HepG2 (cell line): ENCODE data around the gene TBC1D32. TPM values are rescaled to one million over a fixed set of nuclear protein-coding genes. Genes with fewer than 3 reads are reported as not detected.

Experiments used
- ETV6 ChIP-seq: sonication (generic); formaldehyde crosslinking; conservative IDR thresholded peaks from 2 replicates; pipeline ENCODE4 v1.4.0; 2020; ENCODE audit warnings: missing genetic modification reagents
- FOSL2 ChIP-seq: sonication (generic); formaldehyde crosslinking; IDR thresholded peaks from 2 replicates; pipeline ENCODE4 v1.4.0; 2020; ENCODE audit warnings: missing genetic modification reagents
- HDAC1 ChIP-seq: sonication (generic); formaldehyde crosslinking; IDR thresholded peaks from 2 replicates; pipeline ENCODE4 v1.5.1; 2020; ENCODE audit warnings: mild to moderate bottlenecking, missing genetic modification reagents
- HOXA9 ChIP-seq: sonication (generic); formaldehyde crosslinking; IDR thresholded peaks from 2 replicates; pipeline ENCODE4 v1.8.1; 2022; ENCODE audit warnings: missing genetic modification reagents, mild to moderate bottlenecking, moderate library complexity, borderline replicate concordance
- JUN ChIP-seq: sonication (generic); formaldehyde crosslinking; IDR thresholded peaks from 2 replicates; pipeline ENCODE4 v1.4.0; 2020; ENCODE audit warnings: mild to moderate bottlenecking, missing genetic modification reagents
- MATR3 ChIP-seq: sonication (generic); formaldehyde crosslinking; IDR thresholded peaks from 2 replicates; pipeline ENCODE4 v1.4.0; 2020; ENCODE audit warnings: missing genetic modification reagents
- SMYD3 ChIP-seq: sonication (generic); formaldehyde crosslinking; IDR thresholded peaks from 2 replicates; pipeline ENCODE4 v1.8.1; 2023; ENCODE audit warnings: mild to moderate bottlenecking, missing genetic modification reagents
- XRCC5 ChIP-seq: fragments of 200-400 bp; formaldehyde crosslinking; optimal IDR thresholded peaks from 2 replicates; pipeline ENCODE3; 2017; ENCODE audit warnings: mild to moderate bottlenecking, low read length
- ZC3H13 ChIP-seq: sonication (generic); formaldehyde crosslinking; IDR thresholded peaks from 2 replicates; pipeline ENCODE4 v1.8.1; 2023; ENCODE audit warnings: mild to moderate bottlenecking, missing genetic modification reagents, moderate library complexity
- ZNF234 ChIP-seq: sonication (generic); formaldehyde crosslinking; conservative IDR thresholded peaks from 2 replicates; pipeline ENCODE4 v1.5.1; 2020; ENCODE audit warnings: mild to moderate bottlenecking, missing genetic modification reagents
- ZNF253 ChIP-seq: sonication (generic); formaldehyde crosslinking; IDR thresholded peaks from 2 replicates; pipeline ENCODE4 v1.8.0; 2022; ENCODE audit warnings: mild to moderate bottlenecking, missing genetic modification reagents, borderline replicate concordance
- ZNF441 ChIP-seq: sonication (generic); formaldehyde crosslinking; IDR thresholded peaks from 2 replicates; pipeline ENCODE4 v1.7.0; 2021; ENCODE audit warnings: missing genetic modification reagents, borderline replicate concordance
- ZNF772 ChIP-seq: sonication (generic); formaldehyde crosslinking; IDR thresholded peaks from 2 replicates; pipeline ENCODE4 v1.5.0; 2020; ENCODE audit warnings: mild to moderate bottlenecking, missing genetic modification reagents
- polyA plus RNA-seq, 8 experiments: library from polyadenylated mRNA; depleted of rRNA in 3 of 8; stranded (reverse) in 7 of 8; unstranded in 1 of 8; fragments of >200 nt; fragmentation: Illumina TruSeq in 4 of 8; extraction: Trizol in 4 of 8; gene quantifications; 2 replicates each; pipeline versions ENCODE4 v1.2.1 to v1.2.3, GENCODE V29; 2011 to 2016; ENCODE audit warnings: low read depth in 4 of 8, missing spikeins in 1 of 8, mixed read lengths in 1 of 8; ENCODE audit not compliant: insufficient read depth in 1 of 8
- total RNA-seq, 5 experiments: library from RNA; depleted of rRNA; stranded (reverse); fragments of >200 nt; fragmentation: Illumina TruSeq; extraction: Trizol; gene quantifications; 2 replicates each; pipeline ENCODE4 v1.2.3, GENCODE V29; 2016; ENCODE audit warnings: low read depth in 1 of 5
- TF ChIP-seq, protein P1 (sequence below): sonication (generic); formaldehyde crosslinking; IDR thresholded peaks from 2 replicates; pipeline ENCODE4 v1.5.0; 2020; ENCODE audit warnings: missing genetic modification reagents, mild to moderate bottlenecking, borderline replicate concordance
- TF ChIP-seq, protein P2 (sequence below): sonication (generic); formaldehyde crosslinking; conservative IDR thresholded peaks from 2 replicates; pipeline ENCODE4 v1.5.0; 2020; ENCODE audit warnings: missing genetic modification reagents
- TF ChIP-seq, protein P3 (sequence below): sonication (generic); formaldehyde crosslinking; IDR thresholded peaks from 2 replicates; pipeline ENCODE4 v1.5.0; 2020; ENCODE audit warnings: missing genetic modification reagents, mild to moderate bottlenecking, borderline replicate concordance
- TF ChIP-seq, protein P4 (sequence below): sonication (generic); formaldehyde crosslinking; IDR thresholded peaks from 2 replicates; pipeline ENCODE4 v1.5.0; 2020; ENCODE audit warnings: mild to moderate bottlenecking, missing genetic modification reagents, borderline replicate concordance

The TBC1D32 gene
- total and polyA plus RNA-seq, 2 of the 13 experiments (the other 11 are each of a cell fraction or from before 2014, with no cell fraction given) = 2.0 to 4.8 TPM

DNA sequence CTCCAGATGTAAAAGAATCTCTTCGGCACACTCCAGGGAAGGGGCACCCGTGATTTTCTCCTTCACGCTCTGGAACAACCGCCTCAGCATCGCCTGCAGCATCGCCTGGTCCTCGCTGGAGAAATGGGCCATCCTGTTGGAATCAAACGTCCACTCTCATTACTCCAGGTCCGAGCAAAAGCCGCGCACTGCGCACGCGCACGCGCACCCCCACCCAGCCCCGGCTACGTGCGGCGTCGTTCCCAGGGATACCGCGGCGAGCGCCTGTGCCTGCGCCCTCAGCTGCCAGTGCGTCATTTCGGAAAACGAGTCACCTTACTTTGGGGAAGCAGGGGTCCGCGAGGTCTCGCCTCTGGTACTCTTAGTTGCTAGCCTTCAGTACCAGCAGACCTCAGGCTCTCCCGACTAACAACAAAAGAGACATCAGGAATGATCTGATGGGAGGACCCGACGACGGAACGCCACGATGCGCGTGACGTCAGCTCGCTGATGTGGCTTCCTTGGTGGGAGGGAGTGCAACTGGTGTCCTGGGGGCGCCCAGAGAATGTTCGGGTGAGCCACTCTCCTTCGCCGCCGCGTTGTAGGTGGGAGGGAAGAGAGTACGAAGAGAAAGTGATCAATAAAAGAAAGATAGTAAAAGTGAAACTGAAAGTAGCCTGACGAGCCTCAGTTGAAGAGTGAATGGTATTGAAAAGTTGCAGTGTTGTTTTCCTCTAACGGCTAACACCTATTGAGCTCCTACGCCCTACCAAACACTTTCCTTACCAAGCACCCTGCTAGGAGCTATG lies at the start of gene TBC1D32 (continued):
- TF ChIP-seq ZNF441 (peak; percentile 83), MATR3 (CRISPR knock-in tag) (no peak), ZC3H13 (CRISPR knock-in tag) (peak; percentile 63; the same call in 1 of the 2 replicates), ETV6 (CRISPR knock-in tag) (no peak), HDAC1 (peak; percentile 85), ZNF234 (CRISPR knock-in tag) (no peak), JUN (no peak), ZNF772 (CRISPR knock-in tag) (peak; percentile 95), XRCC5 (peak; percentile 30), ZNF253 (CRISPR knock-in tag) (no peak; the same call in 1 of the 2 replicates), FOSL2 (CRISPR knock-in tag) (peak; percentile 78), SMYD3 (CRISPR knock-in tag) (peak; percentile 90; the same call in 1 of the 2 replicates), HOXA9 (CRISPR knock-in tag) (0 out of 2 replicates have a peak, but pooled peaks have one; percentile 79)
- TF ChIP-seq, protein P1, sequence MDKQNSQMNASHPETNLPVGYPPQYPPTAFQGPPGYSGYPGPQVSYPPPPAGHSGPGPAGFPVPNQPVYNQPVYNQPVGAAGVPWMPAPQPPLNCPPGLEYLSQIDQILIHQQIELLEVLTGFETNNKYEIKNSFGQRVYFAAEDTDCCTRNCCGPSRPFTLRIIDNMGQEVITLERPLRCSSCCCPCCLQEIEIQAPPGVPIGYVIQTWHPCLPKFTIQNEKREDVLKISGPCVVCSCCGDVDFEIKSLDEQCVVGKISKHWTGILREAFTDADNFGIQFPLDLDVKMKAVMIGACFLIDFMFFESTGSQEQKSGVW (CRISPR knock-in tag) = no peak
- TF ChIP-seq, protein P2, sequence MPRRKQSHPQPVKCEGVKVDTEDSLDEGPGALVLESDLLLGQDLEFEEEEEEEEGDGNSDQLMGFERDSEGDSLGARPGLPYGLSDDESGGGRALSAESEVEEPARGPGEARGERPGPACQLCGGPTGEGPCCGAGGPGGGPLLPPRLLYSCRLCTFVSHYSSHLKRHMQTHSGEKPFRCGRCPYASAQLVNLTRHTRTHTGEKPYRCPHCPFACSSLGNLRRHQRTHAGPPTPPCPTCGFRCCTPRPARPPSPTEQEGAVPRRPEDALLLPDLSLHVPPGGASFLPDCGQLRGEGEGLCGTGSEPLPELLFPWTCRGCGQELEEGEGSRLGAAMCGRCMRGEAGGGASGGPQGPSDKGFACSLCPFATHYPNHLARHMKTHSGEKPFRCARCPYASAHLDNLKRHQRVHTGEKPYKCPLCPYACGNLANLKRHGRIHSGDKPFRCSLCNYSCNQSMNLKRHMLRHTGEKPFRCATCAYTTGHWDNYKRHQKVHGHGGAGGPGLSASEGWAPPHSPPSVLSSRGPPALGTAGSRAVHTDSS (CRISPR knock-in tag) = no peak
- TF ChIP-seq, protein P3, sequence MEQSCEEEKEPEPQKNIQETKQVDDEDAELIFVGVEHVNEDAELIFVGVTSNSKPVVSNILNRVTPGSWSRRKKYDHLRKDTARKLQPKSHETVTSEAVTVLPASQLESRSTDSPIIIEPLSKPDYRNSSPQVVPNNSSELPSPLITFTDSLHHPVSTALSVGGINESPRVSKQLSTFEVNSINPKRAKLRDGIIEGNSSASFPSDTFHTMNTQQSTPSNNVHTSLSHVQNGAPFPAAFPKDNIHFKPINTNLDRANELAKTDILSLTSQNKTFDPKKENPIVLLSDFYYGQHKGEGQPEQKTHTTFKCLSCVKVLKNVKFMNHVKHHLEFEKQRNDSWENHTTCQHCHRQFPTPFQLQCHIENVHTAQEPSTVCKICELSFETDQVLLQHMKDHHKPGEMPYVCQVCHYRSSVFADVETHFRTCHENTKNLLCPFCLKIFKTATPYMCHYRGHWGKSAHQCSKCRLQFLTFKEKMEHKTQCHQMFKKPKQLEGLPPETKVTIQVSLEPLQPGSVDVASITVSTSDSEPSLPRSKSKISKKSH (CRISPR knock-in tag) = peak; percentile 96
- TF ChIP-seq, protein P4, sequence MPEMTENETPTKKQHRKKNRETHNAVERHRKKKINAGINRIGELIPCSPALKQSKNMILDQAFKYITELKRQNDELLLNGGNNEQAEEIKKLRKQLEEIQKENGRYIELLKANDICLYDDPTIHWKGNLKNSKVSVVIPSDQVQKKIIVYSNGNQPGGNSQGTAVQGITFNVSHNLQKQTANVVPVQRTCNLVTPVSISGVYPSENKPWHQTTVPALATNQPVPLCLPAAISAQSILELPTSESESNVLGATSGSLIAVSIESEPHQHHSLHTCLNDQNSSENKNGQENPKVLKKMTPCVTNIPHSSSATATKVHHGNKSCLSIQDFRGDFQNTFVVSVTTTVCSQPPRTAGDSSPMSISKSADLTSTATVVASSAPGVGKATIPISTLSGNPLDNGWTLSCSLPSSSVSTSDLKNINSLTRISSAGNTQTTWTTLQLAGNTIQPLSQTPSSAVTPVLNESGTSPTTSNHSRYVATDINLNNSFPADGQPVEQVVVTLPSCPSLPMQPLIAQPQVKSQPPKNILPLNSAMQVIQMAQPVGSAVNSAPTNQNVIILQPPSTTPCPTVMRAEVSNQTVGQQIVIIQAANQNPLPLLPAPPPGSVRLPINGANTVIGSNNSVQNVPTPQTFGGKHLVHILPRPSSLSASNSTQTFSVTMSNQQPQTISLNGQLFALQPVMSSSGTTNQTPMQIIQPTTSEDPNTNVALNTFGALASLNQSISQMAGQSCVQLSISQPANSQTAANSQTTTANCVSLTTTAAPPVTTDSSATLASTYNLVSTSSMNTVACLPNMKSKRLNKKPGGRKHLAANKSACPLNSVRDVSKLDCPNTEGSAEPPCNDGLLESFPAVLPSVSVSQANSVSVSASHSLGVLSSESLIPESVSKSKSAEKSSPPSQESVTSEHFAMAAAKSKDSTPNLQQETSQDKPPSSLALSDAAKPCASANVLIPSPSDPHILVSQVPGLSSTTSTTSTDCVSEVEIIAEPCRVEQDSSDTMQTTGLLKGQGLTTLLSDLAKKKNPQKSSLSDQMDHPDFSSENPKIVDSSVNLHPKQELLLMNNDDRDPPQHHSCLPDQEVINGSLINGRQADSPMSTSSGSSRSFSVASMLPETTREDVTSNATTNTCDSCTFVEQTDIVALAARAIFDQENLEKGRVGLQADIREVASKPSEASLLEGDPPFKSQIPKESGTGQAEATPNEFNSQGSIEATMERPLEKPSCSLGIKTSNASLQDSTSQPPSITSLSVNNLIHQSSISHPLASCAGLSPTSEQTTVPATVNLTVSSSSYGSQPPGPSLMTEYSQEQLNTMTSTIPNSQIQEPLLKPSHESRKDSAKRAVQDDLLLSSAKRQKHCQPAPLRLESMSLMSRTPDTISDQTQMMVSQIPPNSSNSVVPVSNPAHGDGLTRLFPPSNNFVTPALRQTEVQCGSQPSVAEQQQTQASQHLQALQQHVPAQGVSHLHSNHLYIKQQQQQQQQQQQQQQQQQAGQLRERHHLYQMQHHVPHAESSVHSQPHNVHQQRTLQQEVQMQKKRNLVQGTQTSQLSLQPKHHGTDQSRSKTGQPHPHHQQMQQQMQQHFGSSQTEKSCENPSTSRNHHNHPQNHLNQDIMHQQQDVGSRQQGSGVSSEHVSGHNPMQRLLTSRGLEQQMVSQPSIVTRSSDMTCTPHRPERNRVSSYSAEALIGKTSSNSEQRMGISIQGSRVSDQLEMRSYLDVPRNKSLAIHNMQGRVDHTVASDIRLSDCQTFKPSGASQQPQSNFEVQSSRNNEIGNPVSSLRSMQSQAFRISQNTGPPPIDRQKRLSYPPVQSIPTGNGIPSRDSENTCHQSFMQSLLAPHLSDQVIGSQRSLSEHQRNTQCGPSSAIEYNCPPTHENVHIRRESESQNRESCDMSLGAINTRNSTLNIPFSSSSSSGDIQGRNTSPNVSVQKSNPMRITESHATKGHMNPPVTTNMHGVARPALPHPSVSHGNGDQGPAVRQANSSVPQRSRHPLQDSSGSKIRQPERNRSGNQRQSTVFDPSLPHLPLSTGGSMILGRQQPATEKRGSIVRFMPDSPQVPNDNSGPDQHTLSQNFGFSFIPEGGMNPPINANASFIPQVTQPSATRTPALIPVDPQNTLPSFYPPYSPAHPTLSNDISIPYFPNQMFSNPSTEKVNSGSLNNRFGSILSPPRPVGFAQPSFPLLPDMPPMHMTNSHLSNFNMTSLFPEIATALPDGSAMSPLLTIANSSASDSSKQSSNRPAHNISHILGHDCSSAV (CRISPR knock-in tag) = 0 out of 2 replicates have a peak, but pooled peaks have one; percentile 47
